Measurements from ENCODE around the gene SPANXN4.

The SPANXN4 gene, protein sequence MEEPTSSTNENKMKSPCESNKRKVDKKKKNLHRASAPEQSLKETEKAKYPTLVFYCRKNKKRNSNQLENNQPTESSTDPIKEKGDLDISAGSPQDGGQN

DNA sequence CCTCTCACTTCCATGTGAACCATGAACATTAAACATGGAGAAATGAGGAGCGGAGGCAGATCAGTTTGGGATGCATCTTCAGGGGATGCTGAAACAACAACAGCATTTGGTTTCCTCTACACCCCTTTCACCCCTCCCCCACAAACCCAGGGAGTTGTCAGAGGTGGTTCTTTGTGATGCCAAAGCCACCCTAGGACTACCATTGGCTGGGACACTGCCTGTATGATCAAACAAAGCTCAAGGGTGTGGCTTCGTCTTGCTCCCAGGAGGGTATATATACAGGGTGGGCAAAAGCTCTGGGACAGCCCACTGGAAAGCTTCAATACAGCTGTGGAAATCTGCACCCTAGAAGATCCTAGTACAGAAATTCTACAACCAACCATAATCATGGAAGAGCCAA, at the start of gene SPANXN4:
Gene SPANXN4, plus strand, starts transcription at position 301 of the 400 bp plus-strand sequence. Its CDS starts 87 bp downstream, at position 388.
- DNase-seq, result no peak

DNA sequence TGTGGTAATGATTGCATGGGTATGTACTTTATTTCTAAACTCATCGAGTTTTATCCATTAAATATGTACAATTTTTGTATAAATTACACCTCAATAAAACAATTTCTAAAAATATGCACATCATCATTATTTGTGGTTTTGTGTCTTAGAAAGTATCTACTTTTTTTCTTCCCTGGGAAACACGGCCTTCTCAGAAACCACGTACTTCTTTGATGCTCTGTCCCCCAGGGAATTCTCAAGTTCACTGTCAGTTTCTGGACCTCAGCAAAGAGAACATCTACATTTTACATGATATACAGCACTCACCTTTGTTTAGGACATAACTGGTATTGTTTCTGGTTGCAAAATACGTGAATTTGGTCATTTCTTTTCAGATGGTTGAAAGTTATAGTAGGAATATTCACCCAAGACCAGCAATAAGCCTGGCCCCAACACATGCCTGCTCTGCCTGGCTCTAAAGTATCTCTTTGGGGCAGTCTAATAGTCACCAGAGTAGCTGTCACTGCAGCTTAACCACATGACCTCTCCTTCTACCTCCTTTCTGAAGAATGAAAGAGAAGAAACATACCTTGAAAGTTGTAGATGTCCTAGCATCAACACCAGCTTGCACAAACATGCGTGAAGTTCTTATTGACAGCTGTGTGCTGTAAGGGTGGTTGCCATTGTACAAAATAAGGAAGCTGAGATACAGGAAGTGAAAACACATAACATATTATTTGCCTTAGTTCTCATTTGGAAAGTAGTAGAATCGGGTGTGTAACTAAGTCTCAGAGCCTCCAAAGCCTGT, 48.4 kb upstream of the SPANXN4 start:
- DNase-seq, result no peak

DNA sequence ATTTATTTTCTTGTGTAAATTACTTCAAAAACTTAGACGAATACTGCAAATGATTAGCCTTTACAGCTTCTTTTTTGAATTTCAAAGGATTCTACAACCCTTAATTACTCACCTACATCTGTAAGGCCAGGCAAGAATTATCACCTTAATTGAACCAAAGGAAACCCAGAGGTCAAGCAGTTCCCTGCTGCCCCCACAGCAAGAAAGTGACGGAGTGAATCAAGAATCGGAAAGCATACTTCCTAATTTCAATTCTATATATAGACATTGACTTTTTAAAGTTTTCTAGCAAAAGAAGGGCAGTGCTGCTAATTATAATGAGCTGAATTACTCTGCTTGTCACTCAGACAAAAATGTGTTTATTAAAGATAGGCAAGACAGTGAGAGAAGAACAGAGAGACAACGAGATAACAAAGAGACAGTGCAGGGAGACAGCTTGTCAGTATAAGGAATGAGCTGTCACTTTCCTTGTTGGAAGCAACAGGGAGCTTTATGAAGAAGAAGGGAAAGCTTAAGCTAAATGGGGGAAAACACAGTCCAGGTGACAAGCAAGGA, 47.5 kb upstream of the SPANXN4 start:
- DNase-seq, result no peak

DNA sequence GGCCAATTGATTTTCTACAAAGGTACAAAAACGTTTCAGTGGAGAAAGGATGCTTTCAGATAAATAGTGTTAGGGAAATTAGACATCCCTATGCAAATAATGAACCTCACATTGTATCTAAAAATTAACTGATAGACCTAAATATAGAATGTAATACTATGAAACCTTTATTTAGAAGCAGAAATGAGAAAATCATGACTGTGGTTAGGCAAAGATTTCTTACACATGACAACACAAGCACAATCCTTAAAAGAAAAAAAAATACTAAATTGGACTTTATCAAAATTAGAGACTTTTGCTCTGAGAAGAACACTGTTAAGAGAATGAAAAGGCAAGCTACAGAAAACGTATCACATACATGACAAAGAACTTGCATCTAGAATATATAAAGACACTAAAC, 43.0 kb upstream of the SPANXN4 start:
- DNase-seq, result no peak

DNA sequence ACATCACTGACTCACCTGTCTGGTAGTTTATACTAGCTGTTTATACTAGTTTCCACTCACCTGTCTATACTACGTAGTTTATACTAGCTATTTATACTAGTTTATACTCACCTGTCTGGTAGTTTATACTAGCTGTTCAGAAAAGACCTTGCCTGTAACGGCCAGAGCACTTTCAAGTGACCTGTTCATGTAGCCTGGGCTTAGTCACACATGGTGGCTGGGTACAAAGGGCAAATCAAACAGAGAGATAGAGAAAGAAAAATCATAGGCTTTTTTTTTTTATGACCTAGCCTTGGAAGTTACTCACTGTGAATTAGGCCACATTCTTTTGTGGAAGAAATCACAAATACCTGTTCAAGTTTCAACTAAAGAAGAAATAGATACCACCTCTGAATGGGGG, 30.7 kb upstream of the SPANXN4 start:
- no peak for DNase-seq

DNA sequence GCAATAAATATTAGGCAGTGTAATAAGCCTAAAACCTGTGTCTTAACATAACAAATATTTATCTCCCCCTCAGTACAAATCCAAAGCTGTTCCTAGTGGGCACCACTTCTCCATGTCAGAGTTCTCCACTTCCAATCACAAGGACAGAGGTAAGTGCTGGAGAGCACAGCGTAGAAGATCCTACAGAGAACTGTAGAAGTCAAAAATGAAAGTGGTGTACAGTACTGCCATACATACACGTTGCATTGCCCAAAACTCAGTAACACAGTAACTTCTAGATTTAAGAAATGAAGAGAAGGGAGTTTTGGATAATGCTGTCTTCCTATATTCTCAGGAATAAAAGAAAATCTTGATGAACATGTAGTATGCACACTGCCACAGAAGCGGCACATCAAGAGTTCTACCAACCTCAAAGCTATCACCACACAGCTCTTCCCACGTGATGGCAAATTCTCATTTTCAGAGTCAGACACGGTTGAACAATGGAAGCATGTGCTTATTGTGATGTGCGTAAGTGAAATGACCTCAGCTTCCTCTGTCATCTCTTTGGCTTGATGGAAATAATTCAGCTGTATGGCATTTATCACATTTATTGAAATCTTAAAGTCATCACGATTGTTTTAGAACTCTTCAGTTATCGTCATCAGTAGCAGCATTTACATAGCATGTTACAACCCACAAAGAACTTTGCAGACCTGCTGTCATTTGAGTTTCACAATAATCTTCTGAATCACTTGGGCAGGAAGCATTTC, 27.1 kb upstream of the SPANXN4 start:
- DNase-seq, result no peak

DNA sequence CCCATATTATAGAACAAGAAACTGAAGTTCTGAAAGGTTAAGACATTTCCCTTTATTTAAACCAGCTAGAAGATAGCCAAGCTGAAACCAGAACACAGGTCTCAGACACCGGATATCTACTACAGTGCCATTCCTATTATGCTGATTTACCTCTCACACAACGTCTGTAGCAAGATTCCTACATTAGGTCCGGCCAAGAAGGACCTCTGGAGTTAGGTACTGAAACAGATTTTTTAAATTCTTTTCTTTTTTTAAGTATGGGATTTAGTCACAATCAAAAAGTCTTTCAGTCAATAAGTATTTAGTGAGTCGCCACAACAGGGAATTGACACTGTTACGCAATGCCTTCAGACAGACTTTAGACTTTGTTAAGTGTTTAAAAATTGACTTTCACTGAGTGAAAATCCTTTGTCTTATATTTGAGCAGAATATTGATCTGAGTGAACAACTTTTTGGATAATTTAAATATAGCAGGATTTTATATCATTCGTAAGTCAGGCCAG, 26.5 kb upstream of the SPANXN4 start:
- no peak for DNase-seq

DNA sequence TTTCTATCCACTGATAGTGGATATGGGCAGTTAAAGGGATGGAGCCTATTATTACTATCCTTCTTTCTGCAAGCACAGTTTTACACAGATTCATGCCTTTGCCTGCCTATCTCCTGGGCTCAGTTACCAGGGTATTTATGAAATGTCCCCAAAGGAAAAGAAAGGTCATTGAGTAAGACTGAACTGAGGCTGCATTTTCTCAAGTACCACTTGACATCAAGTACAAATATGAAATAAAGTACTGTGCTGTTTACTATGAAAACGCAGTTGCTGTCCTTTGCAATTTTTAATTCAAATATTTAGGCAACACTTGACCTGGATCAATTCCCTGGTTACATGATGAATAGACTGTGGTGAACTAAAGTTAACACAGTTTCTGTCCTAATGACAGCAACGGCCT, 23.5 kb upstream of the SPANXN4 start:
- DNase-seq, result no peak

DNA sequence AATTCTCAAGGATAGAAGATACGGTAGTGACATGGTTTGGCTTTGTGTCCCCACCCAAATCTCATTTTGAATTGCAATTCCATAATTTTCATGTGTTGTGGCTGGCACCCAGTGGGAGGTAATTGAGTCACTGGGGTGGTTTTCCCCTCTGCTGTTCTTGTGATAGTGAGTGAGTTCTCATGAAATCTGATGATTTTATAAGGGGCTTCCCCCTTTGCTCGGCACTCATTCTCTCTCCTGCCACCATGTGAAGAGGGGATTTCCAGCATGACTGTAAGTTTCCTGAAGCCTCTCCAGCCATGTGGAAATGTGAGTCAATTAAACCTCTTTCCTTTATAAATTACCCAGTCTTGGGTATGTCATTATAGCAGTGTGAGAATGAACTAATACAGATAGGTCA, 8.5 kb upstream of the SPANXN4 start:
- DNase-seq, result no peak

DNA sequence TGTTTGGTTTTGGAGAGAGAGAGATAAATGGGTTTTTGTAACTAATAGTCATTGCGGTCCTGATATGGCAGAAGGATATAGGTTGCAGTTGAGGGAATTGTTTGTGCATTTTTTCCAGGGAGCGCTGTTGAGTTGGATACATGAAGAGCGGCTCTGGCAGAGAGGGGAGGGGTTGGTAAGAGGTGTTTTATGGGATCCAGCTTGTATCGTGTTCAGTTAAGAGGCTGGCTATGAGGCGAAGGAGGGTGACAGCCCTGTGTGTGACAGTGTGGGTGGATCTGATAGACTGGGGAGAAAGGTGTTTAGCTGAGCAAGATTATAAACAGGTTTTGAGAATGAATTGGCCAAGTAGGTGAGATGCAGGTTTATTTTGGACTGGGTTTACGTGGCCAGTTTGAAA, 1.5 kb downstream of the SPANXN4 start:
- no peak for DNase-seq

DNA sequence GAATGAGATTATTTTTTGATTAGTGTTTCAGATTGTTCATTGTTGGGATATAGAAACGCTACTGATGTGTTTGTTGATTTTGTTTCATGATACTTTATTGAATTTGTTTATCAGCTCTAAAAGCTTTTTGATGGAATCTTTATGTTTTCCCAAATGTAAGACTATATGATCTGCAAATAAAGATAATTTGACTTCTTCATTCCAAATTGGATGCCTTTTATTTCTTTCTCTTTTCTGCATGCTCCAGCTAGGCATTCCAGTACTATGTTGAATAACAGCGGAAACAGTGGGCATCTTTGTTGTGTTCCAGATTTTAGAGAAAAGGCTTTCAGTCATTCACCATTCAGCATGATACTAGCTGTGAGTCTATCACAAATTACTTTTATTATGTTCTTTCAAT, 21.8 kb downstream of the SPANXN4 start:
- DNase-seq, result no peak

DNA sequence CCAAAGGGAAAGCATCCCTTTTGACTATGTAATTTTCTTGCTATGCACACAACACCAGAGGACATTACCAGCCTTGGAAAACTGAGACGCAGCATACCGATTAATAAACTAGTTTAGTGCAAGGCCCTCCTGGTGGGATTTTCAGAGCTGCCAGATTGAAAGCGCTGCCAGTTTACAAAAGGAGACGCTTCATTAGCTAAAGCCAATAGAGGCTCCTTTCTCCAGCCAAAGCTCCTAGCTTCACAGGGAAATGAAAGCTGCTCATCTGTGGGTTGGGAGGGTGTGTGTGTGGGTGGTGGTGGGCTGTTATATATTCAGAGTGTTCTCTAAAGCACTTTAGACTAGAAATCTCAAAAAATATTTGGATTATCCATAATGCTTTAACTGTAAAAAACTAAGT, 32.4 kb downstream of the SPANXN4 start:
- DNase-seq, result no peak

DNA sequence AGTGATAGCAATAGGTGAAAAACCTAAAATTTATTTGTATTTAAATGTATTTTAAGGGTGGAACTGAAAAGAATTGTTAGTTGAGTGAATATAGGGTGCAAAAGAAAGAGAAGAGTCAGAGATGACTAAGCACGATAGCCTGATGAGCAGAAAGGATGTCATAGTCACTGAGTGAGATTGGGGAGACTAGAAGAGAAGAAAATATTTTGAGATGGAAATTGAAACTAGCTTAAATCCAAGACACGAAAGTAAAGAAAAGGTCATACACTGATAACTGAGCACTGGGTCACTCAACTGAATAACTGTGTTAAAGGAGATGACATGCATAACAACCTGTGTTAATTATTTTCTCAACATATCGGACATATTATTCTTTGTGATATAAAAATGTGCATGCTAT, 55.5 kb downstream of the SPANXN4 start:
- DNase-seq, result no peak

DNA sequence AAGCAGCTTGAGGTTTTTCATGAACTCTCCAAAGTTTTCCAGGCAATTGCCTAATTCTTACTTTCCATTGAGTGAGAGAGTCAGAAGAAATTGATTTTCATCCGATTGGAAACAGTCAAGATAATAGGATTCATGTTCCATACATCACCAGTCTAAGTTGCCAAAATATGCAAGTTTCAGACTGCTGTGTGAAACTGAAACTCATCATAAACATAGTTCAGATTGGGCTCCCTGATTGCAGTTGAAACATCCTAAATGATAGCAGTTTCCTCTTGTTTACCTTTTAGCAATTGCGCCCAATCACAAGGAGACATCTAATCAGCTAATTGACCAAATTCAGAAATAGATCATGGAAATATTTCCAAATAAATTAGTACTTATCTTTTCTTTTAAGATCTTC, 56.8 kb downstream of the SPANXN4 start:
- no peak for DNase-seq
